Heart left ventricle (tissue), 16 donors: ENCODE results near the gene CTSA. TPM values are rescaled to one million over a fixed set of nuclear protein-coding genes. Genes with fewer than 3 reads are reported as not detected.
"Not testable (repeated sequence)": the region's sequence is repeated elsewhere in the genome, so short reads cannot be mapped to it uniquely, and the experiment has no call there.

Experiments
- ATAC-seq, 4 donors: fragments of 200-7000 bp; cut with Tn5 transposase; one replicate each; pipeline ENCODE4 v1.9.1; 2020 to 2022; ENCODE audit warnings: moderate library complexity in 4 of 4, mild to moderate bottlenecking in 3 of 4, moderate number of reproducible peaks in 1 of 4
- DNase-seq, 5 donors: peaks; one replicate each; pipeline ENCODE4 v3.0.0-alpha.2; 2020
- H3K27ac ChIP-seq, 12 donors: fragments of 200-600 bp; sonication (generic) in 4 of 12; one replicate each; pipeline versions ENCODE4 v1.5.0 to v1.8.0; 2016 to 2022; ENCODE audit warnings: mild to moderate bottlenecking in 2 of 12
- H3K27me3 ChIP-seq, 9 donors: fragments of 200-600 bp; sonication (generic) in 2 of 9; one replicate each; pipeline versions ENCODE4 v1.5.1 to v1.8.0; 2016 to 2022; ENCODE audit warnings: mild to moderate bottlenecking in 3 of 9
- H3K36me3 ChIP-seq, 9 donors: fragments of 200-600 bp; sonication (generic) in 2 of 9; one replicate each; pipeline versions ENCODE4 v1.5.0 to v1.8.0; 2018 to 2022; ENCODE audit warnings: mild to moderate bottlenecking in 2 of 9
- H3K4me1 ChIP-seq, 12 donors: fragments of 200-600 bp; sonication (generic) in 4 of 12; one replicate each; pipeline versions ENCODE4 v1.5.0 to v1.8.0; 2016 to 2022; ENCODE audit warnings: mild to moderate bottlenecking in 3 of 12
- H3K4me3 ChIP-seq, 12 donors: fragments of 200-600 bp; sonication (generic) in 4 of 12; one replicate each; pipeline versions ENCODE4 v1.5.0 to v1.8.0; 2017 to 2022; ENCODE audit warnings: mild to moderate bottlenecking in 9 of 12, moderate library complexity in 4 of 12
- H3K9me3 ChIP-seq, 12 donors: fragments of 200-600 bp; sonication (generic) in 4 of 12; one replicate each; pipeline versions ENCODE4 v1.5.0 to v1.8.0; 2016 to 2022; ENCODE audit warnings: mild to moderate bottlenecking in 1 of 12
- CTCF ChIP-seq, 12 donors: fragments of 200-600 bp; sonication (generic) in 4 of 12; IDR thresholded peaks; one replicate each; pipeline versions ENCODE4 v1.5.0 to v1.8.0; 2018 to 2022; ENCODE audit warnings: antibody characterized with exemption in 12 of 12, mild to moderate bottlenecking in 5 of 12
- POLR2A ChIP-seq, 2 donors: fragments of 450-650 bp; IDR thresholded peaks; one replicate each; pipeline ENCODE4 v1.6.1; 2017; ENCODE audit warnings: antibody characterized with exemption in 2 of 2, mild to moderate bottlenecking in 2 of 2, moderate library complexity in 2 of 2
- WGBS, 4 donors: extraction: QIAGEN DNeasy Blood & Tissue Kit in 2 of 4; methylation state at CpG; one replicate each; pipeline versions ENCODE4 v1.1.5 to v1.1.7; 2013 to 2018; 5-methylcytosine and 5-hydroxymethylcytosine counted together
- intact Hi-C, 10 donors: fragments of 100-400 bp; cut with DNase I; formaldehyde crosslinking; loops; one replicate each; pipeline versions ENCODE4 v1.11.1 to v1.14.2; 2022
- polyA plus RNA-seq, 2 donors: library from polyadenylated mRNA; stranded (reverse); fragments of 200-250 nt; gene quantifications; one replicate each; pipeline ENCODE4 v1.2.3, GENCODE V29; 2013
- total RNA-seq, 9 donors: library from RNA; depleted of rRNA in 2 of 9; stranded (reverse); fragments of >200 nt in 2 of 9; fragmentation: NEBNext Ultra II Directional in 3 of 9; extraction: Animal tissue kit (Norgen Biotek cat#: 25700) in 3 of 9; gene quantifications; one replicate each; pipeline versions ENCODE4 v1.1.0 to v1.2.4, GENCODE V29; 2016 to 2023
- donor health status: ischemic (EF 13 %, LVEDD 7.1; RV severe dilation, severe dysfunction).
- donor health status: healthy with polysubstance abuse.
- donor health status: DM: no; HTN: yes; CAD: no.
- donor health status: DM: no; HTN: no; CAD: no.
- donor health status: ischemic (EF 25% LVEDD 6.9; RV normal size, moderate dysfunction).
- donor health status: ischemic (EF 25% LVEDD 5.7; RV mildly dilated, moderate dysfunction).
- donor health status: healthy.
- donor health status: DM: yes; HTN: yes; CAD: no.
- donor health status: ischemic (EF 35%, LVEDD 5.7; RV mildly dilated, moderate dysfunction).
- donor health status: nonischemic (EF 11% LVEDD 7.7; RV severe dilation, severe dysfunction).
- donor health status: DM: yes; HTN: yes; CAD: no.
- donor health status: PGD.
- donor health status: ischemic (EF 29% LVEDD 5.4; RV normal size, mild dysfunction).
- donor health status: nonischemic (EF 23%, LVEDD 6.1; RV moderate dilation, normal function).

Gene CTSA
- total and polyA plus RNA-seq, 11 donors, result 62.5 to 214 (median 107) TPM

- 48 to 54% (median 51%) methylated on average over 1 of the region's 1 CpG for WGBS, 4 donors
- peaks cover 0 to 22% (median 18%) of the 10 kb centered on the region in 9 donors for H3K36me3 ChIP-seq
These were observed 17.6 kb upstream of the CTSA start for GRCh38 chr20:45873409-45874103.

GRCh38 chr20:45874104-45874481 lies 17.0 kb upstream of the CTSA start:
- H3K27ac ChIP-seq, DNase-seq, H3K4me3 ChIP-seq, H3K9me3 ChIP-seq, ATAC-seq, intact Hi-C loops, H3K4me1 ChIP-seq, H3K27me3 ChIP-seq: not testable (repeated sequence)
- WGBS, 4 donors, result 92 to 95% (median 94%) methylated on average over 10 of the region's 10 CpGs
- peaks cover 0 to 27% (median 20%) of the 10 kb centered on the region in 9 donors for H3K36me3 ChIP-seq

More at GRCh38 chr20:45873409-45874103, 17.6 kb upstream of the CTSA start:
- intact Hi-C loops, result no loop called here
- Histone ChIP-seq H3K9me3 (no peaks in the 10 kb centered on the region), H3K27ac (no peak overlapping the region), H3K4me1 (peaks cover 0 to 2% (median 0%) of the 10 kb centered on the region in 12 donors), H3K27me3 (no peaks in the 10 kb centered on the region), H3K4me3 (no peak overlapping the region)
- no peak for TF ChIP-seq CTCF (IDR thresholded peaks at IDR 0.05)
- TF ChIP-seq POLR2A (IDR thresholded peaks at IDR 0.05), result no peak
- ATAC-seq (no peak), DNase-seq (no peak)

- intact Hi-C loops, result no loop called here
- TF ChIP-seq CTCF (IDR thresholded peaks at IDR 0.05) (no peak), POLR2A (IDR thresholded peaks at IDR 0.05) (no peak)
- ATAC-seq (no peak), DNase-seq (no peak)
- Histone ChIP-seq H3K4me1 (peaks cover 0 to 2% (median 0%) of the 10 kb centered on the region in 12 donors), H3K27ac (no peak overlapping the region), H3K4me3 (no peak overlapping the region), H3K27me3 (no peaks in the 10 kb centered on the region), H3K9me3 (no peaks in the 10 kb centered on the region), H3K36me3 (peaks cover 0 to 28% (median 20%) of the 10 kb centered on the region in 9 donors)
- WGBS, 4 donors, result 57 to 74% (median 71%) methylated on average over 4 of the region's 4 CpGs
These were observed 16.6 kb upstream of the CTSA start for GRCh38 chr20:45874576-45874975.

- ATAC-seq, result peak in 1 of 4 donors; percentile 19
These were observed 12.9 kb upstream of the CTSA start for GRCh38 chr20:45878076-45878761.

More at GRCh38 chr20:45878076-45878761, 12.9 kb upstream of the CTSA start:
- WGBS, 4 donors, result 69 to 87% (median 81%) methylated on average over 11 to 13 of the region's 13 CpGs
- H3K9me3 ChIP-seq, result no peaks in the 10 kb centered on the region
- peaks cover 0 to 37% (median 30%) of the 10 kb centered on the region in 9 donors for H3K36me3 ChIP-seq
- H3K4me1 ChIP-seq, result peaks cover 0 to 20% (median 15%) of the 10 kb centered on the region in 12 donors
- intact Hi-C loops, result no loop called here
- H3K27me3 ChIP-seq, result no peaks in the 10 kb centered on the region
- no peak for TF ChIP-seq CTCF (IDR thresholded peaks at IDR 0.05)
- no peak for TF ChIP-seq POLR2A (IDR thresholded peaks at IDR 0.05)
- no peak overlapping the region for H3K27ac ChIP-seq
- DNase-seq, result peak in 1 of 5 donors; percentile 65
- H3K4me3 ChIP-seq, result no peak overlapping the region
